OCI-M1 (cell line): Measurements from ENCODE around the gene RPS21.

Experiments
- DNase-seq: peaks from one replicate; lab custom pipeline; 2025; lab: John Stamatoyannopoulos, UW

RPS21 gene

GRCh38 chr20:62354031-62354808, 32.7 kb upstream of the RPS21 start:
- no peak for DNase-seq

DNA sequence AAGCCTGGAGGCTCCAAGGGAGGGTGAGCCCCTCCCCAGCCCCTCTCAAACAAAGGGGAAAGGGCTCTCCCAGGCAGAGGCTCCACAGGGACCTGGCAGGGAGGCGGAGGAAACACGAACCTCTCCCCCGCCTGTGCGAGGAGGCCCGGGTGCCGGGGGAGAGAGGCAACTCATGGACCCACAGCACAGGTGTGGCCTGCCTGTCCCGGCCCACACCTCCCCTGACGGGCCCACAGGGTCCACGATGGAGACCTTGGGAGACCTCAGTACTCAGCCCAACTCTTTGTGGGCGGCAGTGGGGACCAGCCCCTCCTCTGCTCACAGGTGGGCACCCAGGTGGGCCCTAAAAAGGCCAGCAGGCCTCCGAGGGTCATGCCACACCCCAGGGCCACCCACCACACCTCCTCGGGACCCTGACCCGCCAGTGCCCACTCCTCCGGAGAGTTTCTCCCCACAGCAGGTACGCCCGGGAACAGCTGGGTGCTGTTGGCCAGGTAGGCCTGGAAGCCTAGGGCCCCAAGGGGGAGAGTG, 32.0 kb upstream of the RPS21 start:
- DNase-seq, result no peak

- no peak for DNase-seq
Observed at GRCh38 chr20:62355516-62355877, 31.4 kb upstream of the RPS21 start.

GRCh38 chr20:62355878-62356588, 30.9 kb upstream of the RPS21 start:
- no peak for DNase-seq

DNA sequence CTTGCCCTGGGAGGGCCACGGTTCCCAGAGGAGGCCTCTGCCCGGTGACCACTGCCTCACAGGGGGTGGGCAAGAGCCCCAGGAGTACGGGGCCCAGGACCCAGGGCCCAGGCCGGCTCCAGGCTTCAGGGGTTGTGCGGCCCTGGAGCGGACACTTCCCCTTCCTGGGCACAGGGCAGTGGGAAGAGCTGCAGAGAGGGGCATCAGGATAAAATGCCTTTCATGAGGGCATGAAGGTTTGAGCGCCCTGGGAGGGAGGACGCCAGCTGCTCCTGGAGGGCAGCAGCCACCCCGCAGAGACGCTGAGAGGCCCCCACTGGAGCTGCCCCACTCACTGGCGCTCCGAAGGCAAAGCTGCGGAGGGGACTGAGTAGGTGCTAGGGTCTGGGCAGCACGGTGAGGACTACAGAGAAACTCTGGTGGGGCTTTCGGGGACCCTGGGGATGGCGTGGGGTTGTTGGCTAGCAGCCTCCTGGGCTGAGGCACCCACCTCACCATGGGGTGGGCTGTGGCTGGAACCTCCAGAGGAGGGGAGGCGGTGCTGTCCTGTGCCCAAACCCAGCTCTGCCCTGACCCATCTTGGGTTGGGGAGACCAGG, 30.2 kb upstream of the RPS21 start:
- no peak for DNase-seq

- peak; percentile 61 for DNase-seq
Observed at GRCh38 chr20:62357187-62357667, 29.7 kb upstream of the RPS21 start.

- DNase-seq, result no peak
Observed at GRCh38 chr20:62357681-62358080, 29.2 kb upstream of the RPS21 start.

DNA sequence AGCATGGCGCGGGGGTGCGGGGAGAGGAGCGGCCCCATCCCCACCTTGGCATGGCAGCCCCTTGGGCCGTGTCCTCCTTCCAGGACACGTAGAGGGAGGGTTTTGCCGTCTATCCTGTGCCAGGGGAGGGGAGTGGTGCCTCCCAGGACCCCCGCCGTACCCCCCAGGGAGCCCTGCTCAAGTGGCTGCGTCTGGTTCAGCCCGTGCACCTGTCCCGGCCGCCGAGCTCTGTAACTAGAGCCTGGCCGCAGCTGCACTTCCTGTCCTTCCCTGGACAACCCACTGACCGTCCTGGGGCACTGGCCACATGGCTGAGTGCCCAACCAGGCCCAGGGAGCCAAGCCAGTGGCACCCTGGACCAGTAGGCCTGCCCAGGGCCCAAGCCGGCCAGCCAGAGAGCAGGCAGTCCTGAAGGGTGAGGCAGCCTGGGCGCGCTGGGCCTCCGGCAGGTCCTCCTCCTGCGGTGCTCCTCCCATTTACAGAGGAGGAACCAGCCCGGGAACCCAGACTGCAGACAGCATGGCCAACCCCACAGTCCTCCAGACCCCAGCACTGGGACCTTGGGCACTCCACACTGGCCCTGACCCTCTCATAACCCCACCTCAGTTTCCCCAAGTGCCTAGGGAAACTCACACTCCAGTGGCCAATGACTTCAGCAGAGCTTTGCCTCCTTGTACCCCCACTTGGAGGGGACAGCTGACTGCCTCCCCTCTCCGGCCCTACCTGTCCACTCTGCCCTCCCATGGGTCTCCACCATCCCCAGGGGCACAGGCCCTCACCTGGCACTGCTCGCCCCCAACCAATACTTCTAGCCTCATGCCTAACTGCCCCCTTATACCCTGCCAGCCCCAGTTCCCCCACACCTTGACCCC, 28.5 kb upstream of the RPS21 start:
- DNase-seq, result no peak

DNA sequence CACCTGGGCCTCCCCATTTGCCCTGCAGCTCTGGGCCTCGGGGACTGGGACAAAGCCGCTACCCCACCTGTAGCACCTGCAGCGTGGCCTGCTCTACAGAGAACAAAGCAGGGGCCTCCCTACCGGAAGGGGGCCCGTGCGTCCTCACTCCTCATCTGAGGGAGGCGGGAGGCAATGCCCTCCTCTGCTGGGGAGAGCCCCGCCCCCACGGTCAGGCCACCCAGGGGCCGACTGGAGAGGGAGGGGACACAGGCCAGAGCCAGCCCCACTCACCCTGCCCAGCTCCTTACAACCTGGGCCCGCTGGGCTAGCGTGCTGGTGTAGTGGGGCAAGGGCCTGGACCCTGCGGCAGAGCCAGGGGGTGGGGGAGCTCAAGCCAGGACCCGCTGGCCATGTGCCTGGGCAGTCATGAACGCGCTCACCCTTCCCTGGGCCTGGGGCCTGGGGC, 27.8 kb upstream of the RPS21 start:
- no peak for DNase-seq

GRCh38 chr20:62359491-62360121, 27.3 kb upstream of the RPS21 start:
- no peak for DNase-seq

- no peak for DNase-seq
Observed at GRCh38 chr20:62360854-62361798, 25.8 kb upstream of the RPS21 start.

DNA sequence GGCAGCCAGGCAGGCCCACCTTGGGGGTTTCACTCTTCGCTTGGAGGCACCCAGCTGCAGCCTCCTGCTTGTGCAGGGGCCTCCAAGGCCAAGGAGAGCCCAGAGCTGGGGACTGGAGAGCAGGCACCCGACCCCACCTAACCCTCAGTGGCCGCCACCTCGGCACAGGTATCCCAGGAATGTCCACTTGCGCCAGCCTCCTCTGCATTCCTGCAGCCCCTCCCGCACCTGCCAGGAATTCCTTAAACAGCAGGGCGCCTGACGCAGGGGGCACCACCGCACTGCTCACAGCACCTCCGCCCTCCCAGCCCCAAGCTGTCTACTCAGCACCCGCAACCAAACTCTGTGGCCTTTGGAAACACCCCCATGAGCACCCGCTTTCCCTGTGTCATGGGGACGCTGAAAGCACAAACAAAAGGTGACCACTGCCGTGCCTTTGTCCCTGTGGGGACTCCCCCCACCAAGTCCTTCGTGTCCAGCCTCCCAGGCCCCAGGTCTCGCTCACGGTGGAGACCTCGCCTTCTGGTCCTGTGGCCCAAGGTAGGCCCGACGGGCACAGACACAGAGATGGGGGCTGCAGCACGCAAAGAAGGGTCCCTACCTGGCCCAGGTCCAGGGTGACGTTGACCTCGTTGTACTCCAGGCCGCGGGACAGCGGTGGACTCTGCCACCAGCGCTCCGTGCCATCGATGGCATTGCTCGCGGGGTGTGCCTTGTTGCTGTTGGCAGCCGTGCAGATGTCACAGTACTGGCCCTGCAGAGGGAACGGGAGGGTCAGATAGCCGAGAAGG, 24.9 kb upstream of the RPS21 start:
- no peak for DNase-seq

DNA sequence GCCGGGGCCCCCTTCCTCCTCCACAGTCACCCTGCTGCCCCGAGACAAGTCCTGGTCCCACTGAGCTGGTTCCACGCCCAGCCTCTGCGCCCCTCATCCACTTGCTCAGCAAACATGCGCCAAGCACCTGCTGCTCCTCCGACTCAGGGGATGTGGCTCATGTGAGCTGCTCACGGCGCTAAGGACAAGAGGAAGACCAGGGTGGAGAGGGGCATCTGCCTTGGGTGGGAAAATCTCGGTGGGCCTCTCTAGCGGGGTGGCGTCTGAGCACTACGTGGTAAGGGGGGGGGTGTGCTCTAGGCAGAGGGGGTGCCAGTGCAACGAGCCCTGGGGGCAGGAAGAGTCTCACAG, 24.3 kb upstream of the RPS21 start:
- no peak for DNase-seq

GRCh38 chr20:62362991-62363919, 23.6 kb upstream of the RPS21 start:
- no peak for DNase-seq

DNA sequence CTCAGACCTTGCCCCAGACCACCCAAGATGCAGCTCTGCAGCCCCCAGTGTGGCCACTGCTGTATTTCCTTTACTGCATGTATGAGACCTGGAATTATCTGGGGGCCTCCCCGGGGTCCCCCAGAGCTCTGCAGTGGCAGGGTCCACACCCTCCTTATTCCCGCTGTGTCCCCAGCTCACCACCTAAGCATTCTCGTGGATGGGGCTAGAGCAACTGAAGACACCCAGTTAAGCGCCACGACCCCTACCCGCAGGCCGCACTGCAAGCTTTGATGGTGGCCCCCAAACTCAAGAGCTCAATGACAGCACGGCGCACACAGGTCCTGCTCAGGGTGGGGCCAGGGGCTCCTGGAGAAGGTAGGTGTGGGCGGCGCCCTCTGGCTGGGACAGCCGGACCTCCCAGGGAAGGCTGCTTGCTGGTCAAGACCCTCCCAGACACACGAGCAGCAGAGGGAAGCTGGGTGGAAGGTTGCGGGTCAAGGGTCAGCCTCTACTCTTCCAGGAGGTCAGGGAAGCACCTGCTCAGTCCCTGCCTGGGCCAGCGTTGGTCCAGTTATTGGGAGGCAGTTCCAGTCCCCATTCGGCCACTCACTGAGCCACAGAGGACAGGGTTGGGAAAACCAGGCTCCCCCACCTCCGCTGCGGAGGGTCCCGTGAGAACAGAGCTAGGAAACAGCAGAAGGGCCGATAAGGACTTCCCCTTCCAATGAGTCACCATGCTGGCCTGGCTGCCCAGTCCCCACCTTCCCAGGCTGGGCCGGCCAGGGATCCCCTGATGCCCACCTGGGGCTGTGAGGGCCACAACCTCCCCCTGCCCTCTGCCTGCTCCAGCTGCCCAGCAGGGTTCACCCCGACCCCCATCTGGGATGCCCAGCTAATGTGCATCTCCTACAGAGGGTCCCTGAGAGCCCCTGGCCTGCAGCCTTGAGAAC, 22.7 kb upstream of the RPS21 start:
- peak; percentile 32 for DNase-seq

GRCh38 chr20:62364911-62365736, 21.8 kb upstream of the RPS21 start:
- no peak for DNase-seq
